HUDEP-2 (cell line): Measurements from ENCODE around the gene GNG12.
"Not testable (repeated sequence)": the region's sequence is repeated elsewhere in the genome, so short reads cannot be mapped to it uniquely, and the experiment has no call there.

Experiments used
- DNase-seq, 76 experiments: peaks; one replicate each; lab custom pipeline; 2025; ENCODE audit not compliant: unreplicated experiment in 76 of 76; lab: John Stamatoyannopoulos, UW

The GNG12 gene

GRCh38 chr1:67665307-67665706 is 168.0 kb downstream of the GNG12 start:
- DNase-seq = not testable (repeated sequence)

DNA sequence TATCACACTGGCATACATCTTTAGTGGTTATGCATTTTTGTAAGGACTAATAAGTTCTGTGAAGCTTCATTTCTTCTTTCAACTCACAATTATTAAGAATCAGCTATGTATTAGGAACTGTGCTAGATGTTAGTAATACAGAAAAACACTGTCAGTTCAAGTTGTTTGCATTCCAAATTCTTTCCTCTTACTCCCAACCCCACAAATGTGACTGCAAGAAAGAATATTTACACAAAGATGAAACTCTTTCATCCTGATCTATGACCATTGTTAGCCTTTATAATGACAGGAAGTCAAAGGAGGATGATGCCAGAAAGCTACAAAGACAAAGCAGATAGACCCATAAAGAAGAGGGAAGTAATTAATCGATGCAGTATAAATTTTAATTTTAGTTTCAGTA is 169.2 kb downstream of the GNG12 start:
- no peak for DNase-seq

DNA sequence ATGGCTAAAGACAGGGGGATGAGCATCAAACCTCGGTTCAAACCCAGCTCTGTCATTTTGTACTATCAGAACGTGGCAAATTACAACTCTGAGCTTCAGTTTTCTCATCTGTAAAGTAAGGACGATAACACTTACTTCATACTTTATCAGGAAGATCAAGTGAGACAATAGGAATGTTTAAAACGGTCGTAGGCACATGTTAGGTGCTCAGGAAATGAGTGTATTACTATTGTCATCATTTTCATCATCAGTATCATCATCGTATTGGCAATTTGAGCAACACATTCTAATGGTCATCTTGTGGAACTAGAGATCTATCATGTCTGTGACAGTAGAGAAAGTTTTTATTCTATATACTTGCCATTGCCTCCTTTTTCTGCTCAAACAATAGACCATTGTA is 170.4 kb downstream of the GNG12 start:
- no peak for DNase-seq

DNA sequence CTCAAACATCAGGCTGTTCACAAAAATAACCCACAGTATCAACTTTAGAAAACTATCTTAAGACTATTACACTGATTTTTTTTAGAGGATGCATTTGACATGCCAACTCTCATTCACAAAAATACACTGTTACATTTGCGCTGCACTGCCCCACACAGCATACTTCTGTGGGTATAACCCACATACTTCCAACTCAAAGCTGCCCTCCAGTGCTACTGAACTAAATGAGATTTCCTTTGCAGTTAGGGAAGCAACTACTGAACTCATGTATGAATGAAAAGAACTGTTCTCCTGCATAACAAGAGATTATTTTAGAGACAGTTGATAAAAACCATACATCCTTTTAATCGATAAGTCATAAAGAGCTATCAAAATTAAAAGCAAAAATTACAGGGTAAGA is 174.0 kb downstream of the GNG12 start:
- no peak for DNase-seq

GRCh38 chr1:67657152-67657551 is 176.1 kb downstream of the GNG12 start:
- not testable (repeated sequence) for DNase-seq

GRCh38 chr1:67655581-67655980 is 177.7 kb downstream of the GNG12 start:
- no peak for DNase-seq

DNA sequence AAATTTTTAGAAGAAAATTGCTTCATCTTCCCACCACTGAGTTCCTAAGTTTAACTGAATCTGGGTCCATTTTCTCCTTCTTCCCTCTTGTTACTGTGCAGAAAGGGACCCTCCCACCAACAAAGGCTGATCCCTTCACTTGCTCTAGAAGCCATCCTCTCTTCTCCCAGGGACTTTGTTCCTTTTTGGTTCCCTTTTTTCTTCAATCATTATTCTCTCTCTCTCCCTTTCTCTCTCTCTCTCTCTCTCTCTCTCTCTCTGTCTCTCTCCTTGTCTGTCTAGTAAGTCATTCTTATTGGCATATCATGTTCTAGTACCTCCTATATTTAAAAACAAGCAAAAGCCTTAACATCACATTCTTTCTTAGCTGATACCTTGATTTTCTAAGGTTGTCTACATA is 180.0 kb downstream of the GNG12 start:
- no peak for DNase-seq

DNA sequence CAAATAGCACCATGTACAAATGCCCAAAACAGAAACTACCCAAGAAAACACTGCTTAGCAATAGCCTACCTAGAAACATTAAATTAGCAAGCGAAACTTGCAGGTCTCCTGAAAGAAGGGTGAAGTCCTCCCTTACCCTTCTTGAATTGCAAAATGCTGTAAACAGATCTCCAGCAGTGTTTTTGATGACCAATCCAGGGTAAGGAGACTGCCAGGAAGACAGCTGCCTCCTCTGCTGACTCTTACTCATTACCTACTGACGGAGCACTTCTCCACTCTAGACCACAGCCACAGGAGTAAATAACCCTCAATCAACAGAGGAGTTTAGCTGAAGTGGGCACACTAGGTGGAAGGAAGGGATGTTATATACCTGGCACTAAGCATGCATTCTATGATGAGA is 180.5 kb downstream of the GNG12 start:
- no peak for DNase-seq
